ENCODE measurements around the gene REC8.

Gene REC8

GRCh38 chr14:24139272-24139934 is 32.5 kb upstream of the REC8 start:
- no peak for DNase-seq

DNA sequence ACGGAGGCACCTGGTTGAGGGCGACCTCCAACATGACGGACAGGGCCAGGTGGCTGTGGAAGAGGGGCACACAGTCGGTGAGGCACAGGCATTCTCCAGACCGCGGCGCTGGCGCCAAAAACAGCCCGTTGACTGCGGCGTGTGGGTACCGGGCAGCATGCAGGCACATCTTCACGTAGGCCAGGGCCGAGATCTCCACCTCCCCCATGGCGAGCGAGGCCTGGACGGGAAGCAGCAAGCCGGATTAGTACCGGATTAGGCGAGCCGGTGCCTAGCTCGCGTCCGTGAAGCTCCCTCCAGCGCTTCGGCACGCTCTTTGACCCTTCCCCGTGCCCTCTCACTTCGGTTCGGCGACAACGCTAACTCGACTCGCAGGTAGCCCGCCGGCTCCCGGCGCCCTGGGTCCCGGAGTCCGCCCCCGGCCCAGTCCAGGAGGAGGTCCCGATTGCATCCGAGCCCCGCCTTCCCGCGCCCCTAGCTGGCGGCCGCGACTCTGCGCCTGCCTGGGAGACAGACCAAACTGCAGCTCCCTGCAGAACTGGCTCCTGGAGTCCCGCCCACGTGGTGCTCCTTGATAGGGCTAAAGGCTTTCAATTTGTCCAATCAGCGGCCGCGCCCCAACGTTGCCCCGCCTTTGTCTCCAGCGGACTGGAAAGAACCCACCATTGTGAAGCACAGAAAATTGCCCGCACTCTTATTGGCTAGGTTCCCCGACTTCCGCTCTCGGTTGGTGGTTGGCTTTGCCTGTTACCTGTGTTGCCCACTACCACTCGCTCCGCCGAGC is 30.6 kb upstream of the REC8 start, which contains the start of gene EMC9:
Gene EMC9, minus strand, starts transcription at position 495 of the 784 bp plus-strand sequence. Its CDS starts 287 bp downstream, at position 208.
- peak; percentile 99 for DNase-seq

GRCh38 chr14:24143511-24143910 is 28.4 kb upstream of the REC8 start:
- DNase-seq, result no peak

GRCh38 chr14:24144451-24144850 is 27.4 kb upstream of the REC8 start:
- no peak for DNase-seq

GRCh38 chr14:24145219-24145618 is 26.7 kb upstream of the REC8 start:
- no peak for DNase-seq

- no peak for DNase-seq
Measured at GRCh38 chr14:24145690-24146452, 26.0 kb upstream of the REC8 start.

GRCh38 chr14:24146453-24146977 is 25.4 kb upstream of the REC8 start, which contains the start of gene PSME2:
Gene PSME2 (minus strand): TSS chr14:24146610. CDS start chr14:24146581, 29 bp downstream.
- peak; percentile 95 for DNase-seq

- DNase-seq, result peak; percentile 96
Measured at GRCh38 chr14:24146978-24147760, 24.7 kb upstream of the REC8 start, which contains the start of gene RNF31. Gene RNF31 (plus strand): TSS chr14:24147498. CDS start chr14:24147699, 201 bp downstream.

DNA sequence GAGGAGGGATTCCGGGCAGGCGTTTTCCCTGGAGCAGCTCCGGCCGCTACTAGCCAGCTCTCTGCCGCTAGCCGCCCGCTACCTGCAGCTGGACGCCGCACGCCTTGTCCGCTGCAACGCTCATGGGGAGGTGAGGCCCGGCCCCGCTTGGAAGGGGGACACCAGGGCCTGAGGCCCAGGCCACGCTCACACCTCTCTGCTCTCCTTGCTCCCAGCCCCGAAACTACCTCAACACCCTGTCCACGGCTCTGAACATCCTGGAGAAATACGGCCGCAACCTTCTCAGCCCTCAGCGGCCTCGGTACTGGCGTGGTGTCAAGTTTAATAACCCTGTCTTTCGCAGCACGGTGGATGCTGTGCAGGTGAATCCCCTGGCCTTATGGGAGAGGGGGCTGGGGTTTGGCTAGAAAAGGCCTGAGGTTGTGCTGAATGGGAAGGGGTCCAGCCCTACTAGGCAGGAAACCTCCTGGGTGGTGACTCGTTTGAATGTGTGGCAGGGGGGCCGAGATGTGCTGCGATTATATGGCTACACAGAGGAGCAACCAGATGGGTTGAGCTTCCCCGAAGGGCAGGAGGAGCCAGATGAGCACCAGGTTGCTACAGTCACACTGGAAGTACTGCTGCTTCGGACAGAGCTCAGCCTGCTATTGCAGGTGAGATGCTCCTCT is 24.0 kb upstream of the REC8 start:
- DNase-seq, result no peak

- DNase-seq, result no peak
Measured at GRCh38 chr14:24149302-24149969, 22.4 kb upstream of the REC8 start.

DNA sequence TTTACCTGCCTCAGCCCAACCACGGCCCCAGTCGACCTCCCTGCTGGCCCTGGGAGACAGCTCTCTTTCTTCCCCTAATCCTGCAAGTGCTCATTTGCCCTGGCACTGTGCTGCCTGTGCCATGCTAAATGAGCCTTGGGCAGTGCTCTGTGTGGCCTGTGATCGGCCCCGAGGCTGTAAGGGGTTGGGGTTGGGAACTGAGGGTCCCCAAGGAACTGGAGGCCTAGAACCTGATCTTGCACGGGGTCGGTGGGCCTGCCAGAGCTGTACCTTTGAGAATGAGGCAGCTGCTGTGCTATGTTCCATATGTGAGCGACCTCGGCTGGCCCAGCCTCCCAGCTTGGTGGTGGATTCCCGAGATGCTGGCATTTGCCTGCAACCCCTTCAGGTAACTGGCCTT is 21.8 kb upstream of the REC8 start:
- DNase-seq, result no peak

DNA sequence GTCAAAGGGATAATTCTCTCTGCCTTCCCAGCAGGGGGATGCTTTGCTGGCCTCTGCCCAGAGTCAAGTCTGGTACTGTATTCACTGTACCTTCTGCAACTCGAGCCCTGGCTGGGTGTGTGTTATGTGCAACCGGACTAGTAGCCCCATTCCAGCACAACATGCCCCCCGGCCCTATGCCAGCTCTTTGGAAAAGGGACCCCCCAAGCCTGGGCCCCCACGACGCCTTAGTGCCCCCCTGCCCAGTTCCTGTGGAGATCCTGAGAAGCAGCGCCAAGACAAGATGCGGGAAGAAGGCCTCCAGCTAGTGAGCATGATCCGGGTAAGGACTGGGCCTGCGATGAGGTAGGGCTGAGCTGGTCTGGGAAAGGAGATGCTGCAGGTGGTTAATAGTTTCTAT is 21.3 kb upstream of the REC8 start:
- no peak for DNase-seq

DNA sequence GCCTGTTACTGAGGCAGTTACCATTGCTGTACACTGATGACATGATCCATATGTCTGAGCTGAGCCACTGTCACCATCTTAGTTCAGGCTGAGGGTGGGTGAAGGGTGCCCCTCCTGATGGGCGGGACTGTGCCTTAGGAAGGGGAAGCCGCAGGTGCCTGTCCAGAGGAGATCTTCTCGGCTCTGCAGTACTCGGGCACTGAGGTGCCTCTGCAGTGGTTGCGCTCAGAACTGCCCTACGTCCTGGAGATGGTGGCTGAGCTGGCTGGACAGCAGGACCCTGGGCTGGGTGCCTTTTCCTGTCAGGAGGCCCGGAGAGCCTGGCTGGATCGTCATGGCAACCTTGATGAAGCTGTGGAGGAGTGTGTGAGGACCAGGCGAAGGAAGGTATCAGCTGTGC is 20.9 kb upstream of the REC8 start:
- no peak for DNase-seq

- DNase-seq, result no peak
Measured at GRCh38 chr14:24151404-24152080, 20.3 kb upstream of the REC8 start.

DNA sequence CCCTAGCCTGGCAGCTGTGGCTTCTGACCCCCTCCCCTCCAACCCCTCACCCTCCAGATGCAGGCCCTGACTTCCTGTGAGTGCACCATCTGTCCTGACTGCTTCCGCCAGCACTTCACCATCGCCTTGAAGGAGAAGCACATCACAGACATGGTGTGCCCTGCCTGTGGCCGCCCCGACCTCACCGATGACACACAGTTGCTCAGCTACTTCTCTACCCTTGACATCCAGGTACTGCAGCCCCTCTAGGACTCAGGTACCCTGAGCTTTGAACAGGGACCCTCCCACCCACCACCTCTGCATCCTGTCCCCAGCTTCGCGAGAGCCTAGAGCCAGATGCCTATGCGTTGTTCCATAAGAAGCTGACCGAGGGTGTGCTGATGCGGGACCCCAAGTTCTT is 16.8 kb upstream of the REC8 start:
- DNase-seq, result no peak

GRCh38 chr14:24156840-24157239 is 15.0 kb upstream of the REC8 start:
- no peak for DNase-seq

GRCh38 chr14:24157331-24157730 is 14.5 kb upstream of the REC8 start:
- no peak for DNase-seq

GRCh38 chr14:24159777-24160498 is 11.9 kb upstream of the REC8 start:
- DNase-seq, result no peak

DNA sequence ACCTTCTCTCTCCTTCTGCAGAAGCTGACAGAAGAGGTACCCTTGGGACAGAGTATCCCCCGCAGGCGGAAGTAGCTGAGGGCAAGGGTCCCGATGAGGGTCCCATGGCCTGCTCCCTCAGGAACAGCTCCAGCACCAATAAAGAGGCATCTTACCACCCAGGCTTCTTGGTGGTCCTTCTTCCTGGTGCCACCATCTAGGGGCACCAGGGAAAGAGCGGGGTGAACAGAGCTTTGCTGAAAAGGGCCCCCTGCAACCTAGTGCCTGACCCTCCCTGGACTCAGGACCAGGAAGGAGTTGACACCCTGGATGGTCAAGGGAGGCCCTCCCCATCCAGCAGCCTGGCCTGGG is 11.4 kb upstream of the REC8 start:
- DNase-seq, result no peak

Measured in activated CD8-positive, alpha-beta memory T cell treated with anti-CD3 and anti-CD28 coated beads for 24 hours (primary cell).